VCaP (cell line): Measurements from ENCODE around the gene NAA16.
A peak's percentile ranks its signal among the peaks of the same experiment; 100 is the strongest.

Experiments
- H3K27ac ChIP-seq: fragments of 450-650 bp; 2 replicates; pipeline ENCODE4 v1.5.1; 2017
- TF ChIP-seq, protein P1 (sequence below): fragments of 450-650 bp; conservative IDR thresholded peaks from 2 replicates; pipeline ENCODE4 v1.5.1; 2017; ENCODE audit warnings: mild to moderate bottlenecking, moderate library complexity

NAA16 gene

DNA sequence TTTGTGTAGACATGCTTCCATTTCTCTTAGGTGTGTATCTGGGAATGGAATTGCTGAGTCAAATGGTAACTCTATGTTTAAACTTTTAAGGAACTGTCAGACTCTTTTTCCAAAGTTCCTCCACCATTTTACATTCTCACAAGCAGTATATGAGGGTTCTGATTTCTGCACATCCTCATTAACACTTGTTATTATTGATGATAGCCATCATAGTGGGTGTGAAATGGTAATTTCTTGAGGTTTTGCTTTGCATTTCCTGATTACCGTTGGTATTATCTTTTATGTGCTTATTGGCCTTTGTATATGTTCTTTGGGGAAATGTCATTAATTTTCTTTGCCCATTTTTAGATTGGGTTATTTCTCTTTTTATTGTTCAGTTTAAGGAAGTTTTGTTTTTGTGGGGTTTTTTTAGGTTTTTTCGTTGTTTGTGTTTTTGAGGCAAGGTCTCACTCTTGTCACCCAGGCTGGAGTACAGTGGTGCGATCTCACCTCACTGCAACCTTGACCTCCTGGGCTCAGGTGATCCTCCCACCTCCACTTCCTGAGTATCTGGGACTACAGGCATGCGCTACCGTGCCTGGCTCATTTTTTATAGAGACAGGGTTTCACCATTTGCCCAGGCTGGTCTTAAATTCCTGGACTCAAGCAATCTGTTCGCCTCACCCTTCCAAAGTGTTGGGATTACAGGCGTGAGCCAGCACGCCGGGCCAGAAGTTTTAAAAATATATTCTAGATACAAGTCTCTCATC, 34.3 kb downstream of the NAA16 start:
- TF ChIP-seq, protein P1, sequence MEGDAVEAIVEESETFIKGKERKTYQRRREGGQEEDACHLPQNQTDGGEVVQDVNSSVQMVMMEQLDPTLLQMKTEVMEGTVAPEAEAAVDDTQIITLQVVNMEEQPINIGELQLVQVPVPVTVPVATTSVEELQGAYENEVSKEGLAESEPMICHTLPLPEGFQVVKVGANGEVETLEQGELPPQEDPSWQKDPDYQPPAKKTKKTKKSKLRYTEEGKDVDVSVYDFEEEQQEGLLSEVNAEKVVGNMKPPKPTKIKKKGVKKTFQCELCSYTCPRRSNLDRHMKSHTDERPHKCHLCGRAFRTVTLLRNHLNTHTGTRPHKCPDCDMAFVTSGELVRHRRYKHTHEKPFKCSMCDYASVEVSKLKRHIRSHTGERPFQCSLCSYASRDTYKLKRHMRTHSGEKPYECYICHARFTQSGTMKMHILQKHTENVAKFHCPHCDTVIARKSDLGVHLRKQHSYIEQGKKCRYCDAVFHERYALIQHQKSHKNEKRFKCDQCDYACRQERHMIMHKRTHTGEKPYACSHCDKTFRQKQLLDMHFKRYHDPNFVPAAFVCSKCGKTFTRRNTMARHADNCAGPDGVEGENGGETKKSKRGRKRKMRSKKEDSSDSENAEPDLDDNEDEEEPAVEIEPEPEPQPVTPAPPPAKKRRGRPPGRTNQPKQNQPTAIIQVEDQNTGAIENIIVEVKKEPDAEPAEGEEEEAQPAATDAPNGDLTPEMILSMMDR = no peak
- H3K27ac ChIP-seq = no peak overlapping the region

DNA sequence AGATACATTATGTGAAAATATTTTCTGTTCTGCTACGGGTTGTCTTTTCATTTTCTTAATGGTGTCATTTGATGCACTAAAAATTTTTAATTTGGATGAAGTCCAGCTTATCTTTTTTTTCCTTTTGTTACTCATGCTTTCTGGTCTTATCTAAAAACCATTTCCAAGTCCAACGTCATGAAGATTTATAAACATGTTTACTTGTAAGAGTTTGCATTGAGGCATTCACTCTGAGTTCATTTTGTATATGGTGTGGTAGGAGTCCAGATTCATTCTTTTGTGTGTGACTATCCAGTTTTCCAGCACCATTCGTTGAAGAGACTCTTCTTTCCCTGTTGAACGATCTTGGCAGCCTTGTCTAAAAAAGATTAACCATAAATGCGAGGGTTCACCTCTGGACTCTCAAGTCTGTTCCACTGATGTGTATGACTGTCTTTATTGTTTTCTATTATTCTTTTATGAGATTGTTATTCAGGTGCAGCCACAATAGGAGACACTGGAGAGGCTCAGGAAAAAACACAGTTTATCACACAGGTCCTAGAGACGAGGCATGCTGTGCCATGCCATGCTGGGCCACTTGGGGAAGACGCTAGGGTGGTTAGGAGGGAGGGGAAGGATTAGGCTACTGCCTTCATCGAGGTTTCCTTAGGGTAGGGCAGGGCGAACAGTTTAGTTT, 35.0 kb downstream of the NAA16 start:
- TF ChIP-seq, protein P1 = no peak
- H3K27ac ChIP-seq = no peak overlapping the region

DNA sequence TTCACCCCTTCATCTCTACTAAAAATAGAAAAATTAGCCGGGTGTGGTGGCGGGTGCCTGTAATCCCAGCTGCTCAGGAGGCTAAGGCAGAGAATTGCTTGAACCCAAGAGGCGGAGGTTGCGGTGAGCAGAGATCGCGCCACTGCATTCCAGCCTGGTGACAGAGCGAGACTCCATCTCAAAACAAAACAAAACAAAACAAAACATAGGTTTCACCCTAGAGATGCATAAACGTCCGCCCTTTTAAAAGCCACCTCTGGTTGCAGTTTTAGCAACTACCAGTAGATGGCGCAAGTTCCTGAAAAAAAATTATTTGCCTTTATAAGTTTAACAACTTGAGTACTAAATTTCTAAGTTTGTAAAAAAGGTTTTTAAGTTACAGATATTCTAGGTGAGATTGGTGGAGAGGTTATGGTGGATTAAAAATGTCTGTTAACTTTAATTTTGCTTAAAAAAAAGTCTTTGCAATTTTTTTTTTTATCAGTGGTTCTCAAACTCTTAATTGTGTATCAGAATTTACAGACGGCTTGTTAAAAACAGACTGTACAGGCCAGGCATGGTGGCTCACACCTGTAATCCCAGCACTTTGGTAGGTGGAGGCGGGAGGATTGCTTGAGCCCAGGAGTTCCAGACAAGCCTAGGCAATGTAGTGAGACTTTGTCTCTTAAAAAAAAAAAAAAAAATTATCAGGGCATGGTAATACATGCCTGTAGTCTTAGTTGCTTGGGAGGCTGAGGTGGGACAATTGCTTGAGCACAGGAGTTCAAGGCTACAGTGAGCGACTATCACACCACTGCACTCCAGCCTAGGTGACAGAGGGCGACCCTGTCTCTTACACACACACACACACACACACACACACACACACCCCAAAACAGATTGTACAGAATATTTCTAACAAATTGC, 42.1 kb downstream of the NAA16 start:
- TF ChIP-seq, protein P1 = peak; percentile 89
- H3K27ac ChIP-seq = no peak overlapping the region; the same call in 1 of the 2 replicates

DNA sequence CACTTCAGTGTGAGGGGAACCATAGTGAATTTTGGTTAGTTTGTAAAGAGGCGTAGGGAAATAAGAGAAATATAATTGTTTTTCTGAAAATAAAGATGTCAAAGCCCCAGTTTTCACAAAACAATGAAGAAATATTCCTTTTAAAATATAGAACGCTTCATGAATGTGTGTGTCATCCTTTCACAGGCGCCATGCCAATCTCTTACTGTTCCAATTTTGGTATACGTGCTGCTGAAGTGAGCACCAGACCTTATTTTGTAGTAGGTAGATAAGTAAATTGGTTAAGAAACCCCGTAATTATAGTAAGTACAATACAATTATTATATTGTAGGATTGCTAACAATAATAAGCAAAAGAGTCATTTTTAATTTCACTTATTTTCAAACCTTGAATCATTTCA, 43.3 kb downstream of the NAA16 start:
- TF ChIP-seq, protein P1 = no peak
- H3K27ac ChIP-seq = no peak overlapping the region

DNA sequence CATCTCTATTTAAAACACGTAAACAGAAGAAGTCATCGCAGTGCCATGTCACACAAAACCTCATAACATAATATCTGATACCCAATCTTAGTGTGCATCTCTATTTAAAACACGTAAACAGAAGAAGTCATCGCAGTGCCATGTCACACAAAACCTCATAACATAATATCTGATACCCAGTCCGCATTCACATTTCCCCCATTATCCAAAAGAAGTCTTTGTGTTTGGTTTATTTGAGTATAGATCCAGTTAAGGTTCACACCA, 45.2 kb downstream of the NAA16 start:
- H3K27ac ChIP-seq = 0 out of 2 replicates have a peak overlapping the region, but pooled peaks have one; percentile 4

DNA sequence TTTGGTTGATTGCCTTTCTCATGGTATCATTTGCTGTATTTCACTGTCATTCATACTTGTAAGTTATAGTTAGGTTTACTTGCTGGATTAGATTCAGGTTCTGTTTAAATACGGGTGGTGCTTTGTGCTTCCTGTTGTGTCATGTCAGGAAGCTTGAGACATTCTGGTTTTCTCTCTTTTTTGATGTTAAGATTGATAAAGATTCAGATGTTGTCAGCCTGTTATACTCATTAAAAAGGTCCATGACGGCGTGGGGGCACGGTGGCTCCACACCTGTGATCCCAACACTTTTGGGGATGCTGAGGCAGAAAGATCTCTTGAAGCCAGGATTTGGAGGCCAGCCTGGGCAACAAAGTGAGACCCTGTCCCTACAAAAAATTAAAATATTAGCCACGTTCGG, 45.7 kb downstream of the NAA16 start:
- TF ChIP-seq, protein P1 = no peak

DNA sequence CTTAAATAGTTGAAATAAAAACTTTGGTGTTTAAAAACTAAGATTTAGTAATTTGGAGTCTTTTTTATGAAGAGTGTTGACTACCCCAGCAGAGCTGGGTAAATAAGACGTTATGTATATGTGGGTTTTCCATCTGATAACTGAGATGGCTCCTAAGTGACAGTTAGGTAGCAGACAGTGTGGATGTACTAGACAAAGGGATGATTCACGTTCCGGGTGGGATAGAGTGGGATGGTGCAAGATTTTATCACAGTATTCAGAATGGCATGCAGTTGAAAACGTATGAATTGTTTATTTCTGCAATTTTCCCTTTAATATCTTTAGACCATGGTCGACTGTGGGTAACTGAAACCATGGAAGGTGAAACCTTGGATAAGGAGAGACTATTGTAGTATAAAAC, 50.4 kb downstream of the NAA16 start:
- H3K27ac ChIP-seq = no peak overlapping the region
- TF ChIP-seq, protein P1 = no peak

More for the DNA sequence above, 45.7 kb downstream of the NAA16 start:
- H3K27ac ChIP-seq = 0 out of 2 replicates have a peak overlapping the region, but pooled peaks have one; percentile 4
